HG02943 (cell line): ENCODE data around the gene CACYBP.
"Not testable (repeated sequence)": the region's sequence is repeated elsewhere in the genome, so short reads cannot be mapped to it uniquely, and the experiment has no call there.

Experiments used
- ATAC-seq: cut with Tn5 transposase; IDR thresholded peaks from one replicate; pipeline ENCODE4 v1.9.1; 2021; ENCODE audit warnings: mild to moderate bottlenecking, low read depth, moderate library complexity; ENCODE audit not compliant: unreplicated experiment

CACYBP gene

GRCh38 chr1:175003521-175003920 is 3.8 kb downstream of the CACYBP start:
- no peak for ATAC-seq

- no peak for ATAC-seq
These were observed 5.5 kb downstream of the CACYBP start for GRCh38 chr1:175005085-175005783.

- ATAC-seq: no peak
These were observed 9.8 kb downstream of the CACYBP start for GRCh38 chr1:175009532-175009931.

GRCh38 chr1:175013445-175013844 is 13.7 kb downstream of the CACYBP start:
- no peak for ATAC-seq

GRCh38 chr1:175015243-175015642 is 15.5 kb downstream of the CACYBP start:
- no peak for ATAC-seq

GRCh38 chr1:175019524-175019923 is 19.8 kb downstream of the CACYBP start:
- ATAC-seq: no peak

- peak; percentile 90 for ATAC-seq
These were observed 23.5 kb downstream of the CACYBP start, which contains the start of gene MRPS14 for GRCh38 chr1:175023043-175023921. Gene MRPS14 (minus strand): TSS chr1:175023425. CDS start chr1:175023408, 17 bp downstream.

GRCh38 chr1:175023922-175024242 is 24.1 kb downstream of the CACYBP start:
- not testable (repeated sequence) for ATAC-seq

GRCh38 chr1:175024773-175025172 is 25.0 kb downstream of the CACYBP start:
- ATAC-seq: no peak

GRCh38 chr1:175033953-175034352 is 34.2 kb downstream of the CACYBP start:
- no peak for ATAC-seq

GRCh38 chr1:175034775-175035174 is 35.0 kb downstream of the CACYBP start:
- no peak for ATAC-seq

GRCh38 chr1:175035865-175036264 is 36.1 kb downstream of the CACYBP start:
- no peak for ATAC-seq

- ATAC-seq: no peak
These were observed 36.7 kb downstream of the CACYBP start for GRCh38 chr1:175036476-175036875.

GRCh38 chr1:175037416-175037815 is 37.7 kb downstream of the CACYBP start:
- ATAC-seq: no peak

- ATAC-seq: no peak
These were observed 40.7 kb downstream of the CACYBP start for GRCh38 chr1:175040324-175040879.

- ATAC-seq: no peak
These were observed 42.9 kb downstream of the CACYBP start for GRCh38 chr1:175042650-175043049.

- ATAC-seq: no peak
These were observed 44.1 kb downstream of the CACYBP start for GRCh38 chr1:175043824-175044223.

- not testable (repeated sequence) for ATAC-seq
These were observed 44.8 kb downstream of the CACYBP start for GRCh38 chr1:175044591-175044990.

GRCh38 chr1:175045097-175045496 is 45.4 kb downstream of the CACYBP start:
- no peak for ATAC-seq

GRCh38 chr1:175045519-175045918 is 45.8 kb downstream of the CACYBP start:
- no peak for ATAC-seq

- no peak for ATAC-seq
These were observed 51.2 kb downstream of the CACYBP start for GRCh38 chr1:175050992-175051391.
